Thyroid gland (tissue), 4 donors: ENCODE data around the gene STAT2. TPM values are rescaled to one million over a fixed set of nuclear protein-coding genes. Genes with fewer than 3 reads are reported as not detected.
"Not testable (repeated sequence)": the region's sequence is repeated elsewhere in the genome, so short reads cannot be mapped to it uniquely, and the experiment has no call there.

Experiments
- DNase-seq, 2 donors: peaks; one replicate each; pipeline ENCODE4 v3.0.0-alpha.2; 2019
- H3K27ac ChIP-seq, 3 donors: fragments of 200-600 bp; sonication (generic); 1 replicate in 2 of 3; 2 replicates in 1 of 3; pipeline ENCODE4 v1.5.1; 2016 to 2019; ENCODE audit warnings: mild to moderate bottlenecking in 1 of 3, moderate library complexity in 1 of 3
- H3K27me3 ChIP-seq: fragments of 200-600 bp; sonication (generic); one replicate; pipeline ENCODE4 v1.5.1; 2019
- H3K36me3 ChIP-seq, 2 donors: fragments of 200-600 bp; sonication (generic); one replicate each; pipeline ENCODE4 v1.5.1; 2016 to 2019
- H3K4me1 ChIP-seq, 2 donors: fragments of 200-600 bp; sonication (generic); one replicate each; pipeline ENCODE4 v1.5.1; 2017 to 2019
- H3K4me3 ChIP-seq, 3 donors: fragments of 200-600 bp; sonication (generic); replicated peaks in 1 of 3; 1 replicate in 2 of 3; 2 replicates in 1 of 3; pipeline ENCODE4 v1.5.1; 2016; ENCODE audit warnings: mild to moderate bottlenecking in 1 of 3
- H3K9me3 ChIP-seq: fragments of 200-600 bp; sonication (generic); one replicate; pipeline ENCODE4 v1.5.1; 2017
- CTCF ChIP-seq, 6 experiments: fragments of 200-600 bp in 3 of 6; fragments of 450-650 bp in 3 of 6; sonication (generic) in 3 of 6; IDR thresholded peaks; one replicate each; pipeline ENCODE4 v1.5.1; 2016 to 2019; ENCODE audit warnings: antibody characterized with exemption in 6 of 6, mild to moderate bottlenecking in 2 of 6, inconsistent platforms in 1 of 6, moderate library complexity in 1 of 6
- POLR2A ChIP-seq, 2 donors: fragments of 450-650 bp; IDR thresholded peaks; one replicate each; pipeline ENCODE4 v1.6.1; 2017; ENCODE audit warnings: antibody characterized with exemption in 2 of 2, mild to moderate bottlenecking in 2 of 2, moderate library complexity in 1 of 2
- WGBS, 2 donors: methylation state at CpG; one replicate each; pipeline ENCODE4 v1.1.5; 2017; 5-methylcytosine and 5-hydroxymethylcytosine counted together
- intact Hi-C: fragments of 100-400 bp; cut with DNase I; formaldehyde crosslinking; loops from one replicate; pipeline ENCODE4 v1.15.1; 2023
- total RNA-seq, 4 donors: library from RNA; depleted of rRNA; stranded (reverse); fragments of >200 nt; gene quantifications; one replicate each; pipeline ENCODE4 v1.2.3, GENCODE V29; 2016

STAT2 gene
- total RNA-seq, 4 donors from 2014 or later, result 121 to 166 (median 146) TPM

DNA sequence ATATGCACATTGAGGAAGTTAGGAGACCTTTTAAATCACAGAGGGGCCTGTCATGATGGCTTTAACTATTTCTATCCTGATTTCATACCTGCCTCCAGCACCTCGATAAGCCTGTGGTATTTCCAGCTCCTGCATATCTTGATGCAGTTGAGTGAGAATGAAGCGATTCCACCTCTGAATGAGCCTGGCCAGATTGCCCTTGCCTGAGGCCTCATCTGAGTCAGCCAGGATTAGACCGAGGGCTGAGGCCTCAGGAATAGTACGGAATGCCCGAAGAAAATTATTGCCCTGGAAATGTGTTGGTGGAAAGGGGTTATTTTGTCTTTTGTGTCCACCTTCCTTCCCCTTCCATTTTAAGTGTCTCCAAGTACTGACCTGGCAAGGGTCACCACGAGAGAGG, 35.7 kb downstream of the STAT2 start:
- Histone ChIP-seq H3K27me3 (no peaks in the 10 kb centered on the region), H3K27ac (no peak overlapping the region), H3K36me3 (peaks cover 71 to 82% of the 10 kb centered on the region in 2 donors), H3K4me3 (no peak overlapping the region), H3K9me3 (no peaks in the 10 kb centered on the region), H3K4me1 (no peaks in the 10 kb centered on the region)
- TF ChIP-seq CTCF (IDR thresholded peaks at IDR 0.05), result no peak
- no peak for TF ChIP-seq POLR2A (IDR thresholded peaks at IDR 0.05)
- intact Hi-C loops, result no loop called here
- 87 to 93% methylated on average over 6 of the region's 6 CpGs for WGBS, 2 donors
- DNase-seq, result no peak

DNA sequence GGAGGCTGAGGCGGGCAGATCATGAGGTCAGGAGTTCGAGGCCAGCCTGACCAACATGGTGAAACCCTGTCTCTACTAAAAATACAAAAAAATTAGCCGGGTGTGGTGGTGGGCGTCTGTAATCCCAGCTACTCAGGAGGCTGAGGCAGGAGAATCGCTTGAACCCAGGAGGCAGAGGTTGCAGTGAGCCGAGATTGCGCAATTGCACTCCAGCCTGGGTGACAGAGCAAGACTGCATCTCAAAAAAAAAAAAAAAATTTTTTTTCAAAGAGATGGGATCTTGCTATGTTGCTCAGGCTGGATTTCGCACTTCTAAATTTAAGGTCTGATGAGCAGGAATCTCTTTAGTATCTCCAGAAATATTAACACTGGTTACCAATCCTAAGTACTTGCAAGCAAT, 38.3 kb downstream of the STAT2 start:
- H3K27ac ChIP-seq, H3K4me3 ChIP-seq, H3K9me3 ChIP-seq, H3K4me1 ChIP-seq, H3K27me3 ChIP-seq, DNase-seq, intact Hi-C loops: not testable (repeated sequence)
- WGBS, 2 donors, result 94 to 97% methylated on average over 8 of the region's 8 CpGs
- H3K36me3 ChIP-seq, result peaks cover 64 to 72% of the 10 kb centered on the region in 2 donors

DNA sequence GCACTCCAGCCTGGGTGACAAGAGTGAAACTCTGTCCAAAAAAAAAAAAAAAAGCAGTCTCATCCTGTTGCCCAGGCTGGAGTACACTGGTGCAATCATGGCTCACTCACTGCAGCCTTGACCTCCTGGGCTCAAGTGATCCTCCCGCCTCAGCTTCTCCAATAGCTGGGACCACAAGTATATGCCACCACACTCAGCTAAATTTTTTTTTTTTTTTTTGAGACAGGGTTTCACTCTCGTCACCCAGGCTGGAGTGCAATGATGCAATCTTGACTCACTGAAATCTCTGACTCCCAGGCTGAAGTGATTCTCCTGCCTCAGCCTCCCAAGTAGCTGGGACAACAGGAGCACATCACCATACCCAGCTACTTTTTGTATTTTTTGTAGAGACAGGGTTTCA, 38.9 kb downstream of the STAT2 start:
- H3K36me3 ChIP-seq, result peaks cover 58 to 67% of the 10 kb centered on the region in 2 donors
- TF ChIP-seq CTCF (IDR thresholded peaks at IDR 0.05) (no peak), POLR2A (IDR thresholded peaks at IDR 0.05) (no peak)
- 81 to 100% methylated on average over 2 of the region's 2 CpGs for WGBS, 2 donors
- no peak overlapping the region for H3K27ac ChIP-seq
- no peak for DNase-seq
- intact Hi-C loops, result no loop called here
- no peaks in the 10 kb centered on the region for H3K27me3 ChIP-seq
- H3K4me1 ChIP-seq, result peaks cover 0 to 5% of the 10 kb centered on the region in 2 donors
- H3K9me3 ChIP-seq, result no peaks in the 10 kb centered on the region
- no peak overlapping the region for H3K4me3 ChIP-seq

- peaks cover 9 to 17% of the 10 kb centered on the region in 2 donors for H3K4me1 ChIP-seq
- no peak overlapping the region for H3K4me3 ChIP-seq
- intact Hi-C loops, result loop anchor here (5.0 kb wide), 1 partner anchor 35 kb away; no protein-coding TSS in a partner anchor
- no peak overlapping the region for H3K27ac ChIP-seq
- H3K27me3 ChIP-seq, result no peaks in the 10 kb centered on the region
- peaks cover 25 to 39% of the 10 kb centered on the region in 2 donors for H3K36me3 ChIP-seq
- no peaks in the 10 kb centered on the region for H3K9me3 ChIP-seq
- no peak for DNase-seq
- WGBS, 2 donors, result 94 to 100% methylated on average over 3 of the region's 3 CpGs
- TF ChIP-seq CTCF (IDR thresholded peaks at IDR 0.05) (no peak), POLR2A (IDR thresholded peaks at IDR 0.05) (no peak)
These were observed 42.2 kb downstream of the STAT2 start for GRCh38 chr12:56317675-56318074.

GRCh38 chr12:56315622-56316473, 44.1 kb downstream of the STAT2 start, which contains the start of gene CNPY2:
CNPY2 (minus strand) TSS chr12:56315988; CDS start chr12:56315217, 771 bp downstream.
- H3K27ac ChIP-seq, result peak within 1 kb of the TSS; percentile 84 to 89 (median 85)
- TF ChIP-seq CTCF (IDR thresholded peaks at IDR 0.05), result peak in 3 of 6 experiments; percentile 3 to 27 (median 16)
- TF ChIP-seq POLR2A (IDR thresholded peaks at IDR 0.05), result peak in 1 of 2 donors; percentile 82
- no peaks in the 10 kb centered on the region for H3K27me3 ChIP-seq
- peak; percentile 98 for DNase-seq
- H3K9me3 ChIP-seq, result no peaks in the 10 kb centered on the region
- peaks cover 15 to 28% of the 10 kb centered on the region in 2 donors for H3K36me3 ChIP-seq
- 1% methylated on average over 17 of the region's 62 CpGs for WGBS, 2 donors
- peaks cover 9 to 17% of the 10 kb centered on the region in 2 donors for H3K4me1 ChIP-seq
- intact Hi-C loops, result loop anchor here (5.0 kb wide), 1 partner anchor 36 kb away; no protein-coding TSS in a partner anchor
- H3K4me3 ChIP-seq, result peak within 1 kb of the TSS; percentile 51 to 94 (median 86)
